Measurements from ENCODE around the gene AGPAT2. TPM values are rescaled to one million over a fixed set of nuclear protein-coding genes. Genes with fewer than 3 reads are reported as not detected.

Gene AGPAT2
- total RNA-seq, 1 experiment from 2014 or later = 30.4 TPM

- TF ChIP-seq CTCF (IDR thresholded peaks at IDR 0.05; ENCODE audit: unreplicated experiment) = no peak
- Mint-ChIP-seq H3K9me3 (ENCODE audit: unreplicated experiment) (no peaks in the 10 kb centered on the region), H3K27ac (ENCODE audit: low read depth, unreplicated experiment) (no peak overlapping the region), H3K4me1 (ENCODE audit: insufficient read depth, unreplicated experiment) (no peaks in the 10 kb centered on the region), H3K36me3 (ENCODE audit: insufficient read depth, unreplicated experiment) (no peaks in the 10 kb centered on the region), H3K4me3 (ENCODE audit: unreplicated experiment) (no peak overlapping the region), H3K27me3 (ENCODE audit: insufficient read depth, unreplicated experiment) (peaks cover 19% of the 10 kb centered on the region)
- BruUV-seq (replicated peaks) = no TSS peak
- intact Hi-C loops (cut with micrococcal nuclease) = loop anchor here (1.0 to 5.0 kb wide), 3 partner anchors 49 to 306 kb away; no protein-coding TSS in a partner anchor
- DNase-seq (ENCODE audit: unreplicated experiment) = no peak
- POLR2A ChIA-PET = interaction anchor here (1.0 to 1.5 kb wide), 2 partner anchors 8 to 158 kb away, joined by 3 to 4 read pairs; no protein-coding TSS in a partner anchor
- CTCF ChIA-PET = interaction anchor here (0.6 to 2.5 kb wide), 7 partner anchors 12 to 159 kb away, joined by 3 to 10 read pairs (median 3); no protein-coding TSS in a partner anchor
Observed at GRCh38 chr9:136643596-136644342, 43.5 kb downstream of the AGPAT2 start.

GRCh38 chr9:136642439-136642921 lies 44.8 kb downstream of the AGPAT2 start:
- ChIA-PET CTCF (interaction anchor here (2.5 kb wide), 1 partner anchor 158 kb away, joined by 8 read pairs; no protein-coding TSS in a partner anchor), POLR2A (interaction anchor here (0.7 to 1.5 kb wide), 3 partner anchors 17 to 157 kb away, joined by 3 read pairs; no protein-coding TSS in a partner anchor)
- no peak for TF ChIP-seq CTCF (IDR thresholded peaks at IDR 0.05; ENCODE audit: unreplicated experiment)
- no peaks in the 10 kb centered on the region for H3K9me3 Mint-ChIP-seq (ENCODE audit: unreplicated experiment)
- BruUV-seq (replicated peaks) = no TSS peak
- H3K4me3 Mint-ChIP-seq (ENCODE audit: unreplicated experiment) = no peak overlapping the region
- H3K36me3 Mint-ChIP-seq (ENCODE audit: insufficient read depth, unreplicated experiment) = no peaks in the 10 kb centered on the region
- intact Hi-C loops (cut with micrococcal nuclease) = loop anchor here (5.0 kb wide), 2 partner anchors 50 to 305 kb away; no protein-coding TSS in a partner anchor
- no peak for DNase-seq (ENCODE audit: unreplicated experiment)
- H3K4me1 Mint-ChIP-seq (ENCODE audit: insufficient read depth, unreplicated experiment) = no peaks in the 10 kb centered on the region
- peaks cover 19% of the 10 kb centered on the region for H3K27me3 Mint-ChIP-seq (ENCODE audit: insufficient read depth, unreplicated experiment)
- no peak overlapping the region for H3K27ac Mint-ChIP-seq (ENCODE audit: low read depth, unreplicated experiment)

- H3K27ac Mint-ChIP-seq (ENCODE audit: low read depth, unreplicated experiment) = no peak overlapping the region
Observed at GRCh38 chr9:136640171-136641111, 46.8 kb downstream of the AGPAT2 start.

More at GRCh38 chr9:136640171-136641111, 46.8 kb downstream of the AGPAT2 start:
- intact Hi-C loops (cut with micrococcal nuclease) = loop anchor here (5.0 kb wide), 2 partner anchors 52 to 303 kb away; no protein-coding TSS in a partner anchor
- Mint-ChIP-seq H3K4me1 (ENCODE audit: insufficient read depth, unreplicated experiment) (peaks cover under 1% of the 10 kb centered on the region), H3K27me3 (ENCODE audit: insufficient read depth, unreplicated experiment) (peaks cover 19% of the 10 kb centered on the region), H3K36me3 (ENCODE audit: insufficient read depth, unreplicated experiment) (peaks cover 7% of the 10 kb centered on the region), H3K4me3 (ENCODE audit: unreplicated experiment) (no peak overlapping the region), H3K9me3 (ENCODE audit: unreplicated experiment) (no peaks in the 10 kb centered on the region)
- POLR2A ChIA-PET = no interaction called here
- no TSS peak for BruUV-seq (replicated peaks)
- CTCF ChIA-PET = interaction anchor here (0.6 to 2.5 kb wide), 2 partner anchors 156 to 389 kb away, joined by 3 to 8 read pairs; no protein-coding TSS in a partner anchor
- no peak for DNase-seq (ENCODE audit: unreplicated experiment)
- no peak for TF ChIP-seq CTCF (IDR thresholded peaks at IDR 0.05; ENCODE audit: unreplicated experiment)

All from MCF 10A (cell line).